ENCODE measurements around the gene MYORG. TPM values are rescaled to one million over a fixed set of nuclear protein-coding genes. Genes with fewer than 3 reads are reported as not detected.

Gene MYORG
- total RNA-seq, 1 experiment from 2014 or later = 5.6 TPM

GRCh38 chr9:34337403-34337802 is 39.3 kb downstream of the MYORG start:
- no peaks in the 10 kb centered on the region for H4K20me1 ChIP-seq (ENCODE audit: control insufficient read depth, insufficient read depth, insufficient read length)
- H3K4ac ChIP-seq (ENCODE audit: low read depth, low read length) = no peak overlapping the region
- no peak for DNase-seq
- H2BK12ac ChIP-seq (ENCODE audit: insufficient read length, low read depth, low read length) = no peak overlapping the region
- no peak overlapping the region for H2AK5ac ChIP-seq (ENCODE audit: insufficient read length, low read length)
- no peak overlapping the region for H3K4me3 Mint-ChIP-seq
- no peaks in the 10 kb centered on the region for H3K79me2 ChIP-seq (ENCODE audit: insufficient read depth, low read length)
- no peaks in the 10 kb centered on the region for H3K79me1 ChIP-seq (ENCODE audit: insufficient read depth, low read depth, low read length, poor library complexity, severe bottlenecking)
- no peak overlapping the region for H3K27ac Mint-ChIP-seq
- no peak overlapping the region for H2BK120ac ChIP-seq (ENCODE audit: low read depth, low read length, poor library complexity, severe bottlenecking)
- H3K9me3 ChIP-seq (ENCODE audit: control insufficient read depth, low read depth, low read length) = no peaks in the 10 kb centered on the region
- H2AFZ ChIP-seq (ENCODE audit: low read length) = no peak overlapping the region
- H3K14ac ChIP-seq (ENCODE audit: insufficient read depth, low read length) = no peak overlapping the region
- no peak overlapping the region for H3T11ph ChIP-seq (ENCODE audit: low read length)
- H3K9me3 Mint-ChIP-seq = no peaks in the 10 kb centered on the region
- H3K27ac ChIP-seq (ENCODE audit: insufficient read length, low read depth, low read length) = no peak overlapping the region
- no peaks in the 10 kb centered on the region for H3K27me3 Mint-ChIP-seq (ENCODE audit: low read depth)
- no peak overlapping the region for H4K91ac ChIP-seq (ENCODE audit: insufficient read length, low read depth, low read length)
- peaks cover 4 to 29% (median 17%) of the 10 kb centered on the region in 3 experiments; a peak in 6 of 7 replicates for H3K36me3 Mint-ChIP-seq (ENCODE audit: insufficient read depth in 1 of 3, low read depth in 3 of 3)
- no peak overlapping the region for H2BK15ac ChIP-seq (ENCODE audit: low read depth, low read length)
- no peak overlapping the region for H4K5ac ChIP-seq (ENCODE audit: insufficient read length, low read depth, low read length)
- H3K18ac ChIP-seq (ENCODE audit: insufficient read length, low read depth, low read length) = no peak overlapping the region
- H3K56ac ChIP-seq (ENCODE audit: insufficient read length, low read depth, low read length) = no peak overlapping the region
- no peak overlapping the region for H2BK5ac ChIP-seq (ENCODE audit: insufficient read length, low read length)
- H3K4me1 Mint-ChIP-seq = peaks cover 23 to 28% of the 10 kb centered on the region in 2 experiments
- no CpG with 5 or more reads among the region's 2 CpGs for WGBS (ENCODE audit: extremely low coverage, insufficient read length, low lambda C conversion rate)
- TF ChIP-seq CTCF (conservative IDR thresholded peaks at IDR 0.05) = peak; percentile 42; the same call in 2 of the 3 replicates
- H3K9ac ChIP-seq (ENCODE audit: extremely low read depth, insufficient read length, low read length) = no peak overlapping the region
- H3K4me1 ChIP-seq (ENCODE audit: insufficient read depth, low read length) = peaks cover 8% of the 10 kb centered on the region; the same call in 1 of the 2 replicates
- H2BK20ac ChIP-seq (ENCODE audit: low read depth, low read length, poor library complexity, severe bottlenecking) = no peak overlapping the region
- no peak overlapping the region for H3K4me2 ChIP-seq (ENCODE audit: insufficient read depth, insufficient read length, low read length)
- no peak overlapping the region for H3K23ac ChIP-seq (ENCODE audit: insufficient read length, low read depth, low read length)
- H4K8ac ChIP-seq (replicated peaks; ENCODE audit: insufficient read length, low read depth, low read length) = no peak overlapping the region
- no peaks in the 10 kb centered on the region for H3K27me3 ChIP-seq (ENCODE audit: insufficient read depth, low read length)
- H3K23me2 ChIP-seq (ENCODE audit: insufficient read length, low read depth, low read length, poor library complexity, severe bottlenecking) = no peaks in the 10 kb centered on the region

Measured in H9 (cell line).